CD4-positive, alpha-beta T cell treated with Interleukin-4 for 1 hour (primary cell): Measurements from ENCODE around the gene SLC17A9.

Experiments
- DNase-seq, 2 donors: peaks; one replicate each; pipeline ENCODE4 v3.0.0-alpha.2; 2020 to 2022

The SLC17A9 gene

DNA sequence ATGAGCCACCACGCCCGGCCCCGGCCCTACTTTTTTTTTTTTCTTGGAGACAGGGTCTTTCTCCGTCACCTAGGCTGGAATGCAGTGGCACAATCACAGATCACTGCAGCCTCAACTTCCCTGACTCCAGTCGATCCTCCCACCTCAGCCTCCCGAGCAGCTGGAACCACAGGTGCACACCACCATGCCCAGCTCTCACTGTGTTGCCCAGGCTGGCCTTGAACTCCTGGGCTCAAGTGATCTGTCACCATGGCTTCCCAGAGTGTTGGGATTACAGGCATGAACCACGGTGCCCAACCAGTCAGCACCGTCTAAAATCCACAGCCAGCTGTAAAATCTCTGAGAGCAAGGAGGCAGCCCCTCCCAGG lies 17.4 kb downstream of the SLC17A9 start:
- DNase-seq: no peak

DNA sequence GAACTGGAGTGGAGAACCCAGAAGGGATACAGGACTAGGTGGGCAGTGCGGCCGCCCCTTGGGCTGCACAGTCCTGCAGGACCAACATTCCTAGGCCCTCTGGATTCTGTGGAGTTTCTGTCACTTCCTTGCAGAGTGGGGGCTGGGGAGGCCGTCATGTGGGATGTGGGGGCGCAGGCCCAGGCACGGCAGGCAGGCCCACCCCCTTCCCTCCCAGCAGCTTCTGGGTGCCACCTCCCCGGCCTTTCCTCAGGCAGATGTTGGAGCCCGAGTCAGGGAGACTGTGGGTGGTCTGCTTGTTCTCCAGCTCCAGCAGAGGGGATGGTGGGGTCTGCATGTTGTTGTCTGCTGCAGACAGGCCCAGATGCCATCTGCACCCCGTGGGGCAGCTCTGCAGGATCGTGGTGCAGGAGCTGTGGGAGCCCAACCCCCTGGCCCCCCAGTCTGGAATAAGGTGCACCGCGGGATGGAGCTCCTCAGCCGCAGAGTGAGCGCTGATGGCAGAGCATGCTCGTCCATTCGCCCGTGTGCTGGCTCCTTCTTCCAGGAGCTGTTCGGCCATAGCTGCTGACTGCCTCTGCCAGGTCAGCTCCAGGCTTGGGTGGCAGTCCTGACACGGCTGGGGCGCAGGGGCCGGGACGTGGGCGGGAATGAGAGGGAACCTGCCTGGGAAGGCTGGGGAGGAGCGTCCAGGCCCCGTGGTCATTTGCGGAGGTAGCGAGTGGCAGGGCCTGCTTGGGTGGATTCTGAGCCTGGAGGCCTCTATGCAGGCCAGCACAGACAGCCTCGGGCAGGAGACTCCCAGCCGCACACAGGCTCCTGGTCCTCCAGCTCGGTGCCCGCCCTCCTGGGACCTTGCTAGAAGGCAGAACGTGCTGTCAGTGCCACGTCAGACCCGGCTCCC lies 18.1 kb downstream of the SLC17A9 start:
- no peak for DNase-seq

DNA sequence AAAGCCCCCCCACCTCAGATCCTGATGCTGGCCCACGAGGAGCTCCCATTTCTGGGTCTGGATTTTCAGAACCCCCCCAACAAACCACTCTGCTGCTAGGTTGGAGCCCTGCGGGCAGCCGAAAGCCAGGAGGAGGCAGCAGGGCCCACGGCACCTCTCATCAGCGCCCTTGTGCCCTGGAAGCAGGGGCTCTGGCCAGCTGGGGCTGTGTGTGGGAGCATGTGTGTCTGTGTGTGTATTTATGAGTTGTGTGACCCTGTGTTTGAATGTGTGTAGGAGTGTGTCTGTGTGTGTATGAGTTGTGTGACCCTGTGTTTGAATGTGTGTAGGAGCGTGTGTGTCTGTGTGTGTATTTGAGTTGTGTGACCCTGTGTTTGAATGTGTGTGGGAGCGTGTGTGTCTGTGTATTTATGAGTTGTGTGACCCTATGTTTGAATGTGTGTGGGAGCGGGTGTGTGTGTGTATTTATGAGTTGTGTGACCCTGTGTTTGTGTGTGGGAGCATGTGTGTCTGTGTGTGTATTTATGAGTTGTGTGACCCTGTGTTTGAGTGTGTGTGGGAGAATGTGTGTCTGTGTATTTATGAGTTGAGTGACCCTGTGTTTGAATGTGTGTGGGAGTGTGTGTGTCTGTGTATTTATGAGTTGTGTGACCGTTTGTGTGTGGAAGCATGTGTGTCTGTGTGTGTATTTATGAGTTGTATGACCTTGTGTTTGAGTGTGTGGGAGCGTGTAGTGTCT lies 18.9 kb downstream of the SLC17A9 start:
- DNase-seq: no peak

- DNase-seq: peak; percentile 86 to 87
Observed at GRCh38 chr20:62971950-62972844, 19.7 kb downstream of the SLC17A9 start.

- no peak for DNase-seq
Observed at GRCh38 chr20:62972845-62973745, 20.6 kb downstream of the SLC17A9 start.

DNA sequence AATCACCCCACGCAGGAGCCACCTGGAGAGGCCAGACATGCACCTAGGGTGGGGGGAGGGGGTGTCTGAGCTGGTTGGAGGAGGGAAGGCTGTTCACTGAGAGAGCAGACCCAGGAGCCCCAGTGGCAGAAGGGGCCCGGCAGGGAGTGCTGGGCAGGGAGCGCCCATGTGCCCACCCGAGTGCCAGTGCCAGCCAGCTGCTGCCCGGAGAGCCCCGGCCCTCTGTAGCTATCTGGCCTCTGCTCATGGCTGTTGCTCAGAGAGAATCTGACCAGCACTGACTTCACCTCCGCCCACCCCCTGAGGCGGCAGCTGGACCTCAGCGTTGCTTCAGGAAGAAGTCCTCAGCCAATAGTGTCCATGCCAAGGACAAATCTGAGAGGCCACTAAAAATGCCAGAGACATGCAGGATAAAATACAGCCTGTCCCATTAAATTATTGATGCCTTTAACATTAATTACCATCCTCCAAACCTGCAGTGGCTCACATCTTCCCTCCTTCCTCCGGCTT lies 22.8 kb downstream of the SLC17A9 start:
- no peak for DNase-seq

DNA sequence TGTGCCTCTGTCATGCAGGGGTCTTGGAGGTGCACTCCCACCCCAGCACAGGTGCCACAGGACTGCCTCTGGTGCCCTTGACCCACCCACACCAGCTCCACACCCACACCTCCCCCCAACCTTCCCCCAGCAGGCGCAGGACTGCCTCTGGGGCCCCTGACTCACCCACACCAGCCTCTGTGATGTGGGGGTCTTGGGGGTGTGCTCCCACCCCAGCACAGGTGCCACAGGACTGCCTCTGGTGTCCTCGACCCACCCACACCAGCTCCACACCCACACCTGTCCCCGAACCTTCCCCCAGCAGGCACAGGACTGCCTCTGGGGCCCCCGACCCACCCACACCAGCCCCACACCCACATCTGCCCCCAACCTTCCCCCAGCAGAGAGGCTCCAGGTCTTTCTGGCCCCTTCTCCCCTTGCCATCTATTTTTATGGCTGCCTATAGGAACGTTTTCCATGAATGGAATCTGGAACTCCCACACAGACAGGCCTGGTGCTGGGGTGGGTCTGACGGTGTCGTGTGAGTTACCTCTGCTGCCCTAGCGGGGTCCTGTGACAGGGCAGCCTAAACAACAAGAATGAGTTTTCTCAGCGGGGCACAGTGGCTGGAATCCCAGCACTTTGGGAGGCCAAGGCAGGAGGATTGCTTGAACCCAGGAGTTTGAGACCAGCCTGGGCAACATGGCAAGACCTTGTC lies 23.5 kb downstream of the SLC17A9 start:
- DNase-seq: no peak

GRCh38 chr20:62976886-62977285 lies 24.4 kb downstream of the SLC17A9 start:
- no peak for DNase-seq

DNA sequence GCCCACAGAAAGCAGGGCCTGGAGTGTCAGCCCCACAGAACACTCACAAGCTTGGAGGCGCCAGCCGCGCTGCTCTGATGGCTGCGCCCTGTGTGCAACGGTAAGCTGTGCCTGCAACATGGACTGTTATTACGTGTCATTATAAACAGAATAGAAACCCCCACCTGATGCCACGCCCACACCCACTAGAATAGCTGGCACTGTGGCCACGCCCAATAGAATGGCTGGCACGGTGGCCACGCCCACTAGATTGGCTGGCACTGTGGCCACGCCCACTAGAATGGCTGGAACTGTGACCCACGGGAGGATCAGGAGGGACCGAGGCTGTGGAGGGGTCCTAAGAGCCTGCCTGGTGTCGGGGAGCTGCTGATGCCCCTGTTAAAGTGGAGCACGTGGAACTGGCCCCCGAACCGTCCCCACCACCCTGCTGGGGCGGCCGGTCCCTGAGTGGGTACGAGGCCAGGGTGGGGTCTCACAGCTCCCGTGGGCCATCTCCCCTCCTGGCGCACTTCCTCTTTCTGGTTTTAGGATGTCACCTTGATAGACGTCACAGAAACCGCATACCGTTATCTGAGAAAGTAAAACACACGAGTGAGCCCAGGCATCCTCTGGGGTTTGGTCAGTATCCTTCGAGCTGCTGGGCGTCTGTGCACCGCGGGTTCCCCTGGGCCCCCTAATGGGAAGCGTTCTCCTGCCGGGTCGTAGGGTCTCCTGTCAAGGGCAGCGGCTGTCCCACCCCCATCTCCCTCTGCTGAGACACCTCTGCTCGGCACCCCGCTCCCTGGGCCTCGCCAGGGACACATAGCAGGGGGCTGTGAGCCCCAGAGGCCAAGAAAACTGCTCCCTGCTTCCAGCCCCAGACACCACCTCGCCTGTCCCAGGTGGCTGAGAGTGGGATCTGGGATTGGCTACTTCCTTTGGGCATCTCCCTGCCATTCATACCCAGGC lies 25.4 kb downstream of the SLC17A9 start:
- DNase-seq: peak; percentile 88

DNA sequence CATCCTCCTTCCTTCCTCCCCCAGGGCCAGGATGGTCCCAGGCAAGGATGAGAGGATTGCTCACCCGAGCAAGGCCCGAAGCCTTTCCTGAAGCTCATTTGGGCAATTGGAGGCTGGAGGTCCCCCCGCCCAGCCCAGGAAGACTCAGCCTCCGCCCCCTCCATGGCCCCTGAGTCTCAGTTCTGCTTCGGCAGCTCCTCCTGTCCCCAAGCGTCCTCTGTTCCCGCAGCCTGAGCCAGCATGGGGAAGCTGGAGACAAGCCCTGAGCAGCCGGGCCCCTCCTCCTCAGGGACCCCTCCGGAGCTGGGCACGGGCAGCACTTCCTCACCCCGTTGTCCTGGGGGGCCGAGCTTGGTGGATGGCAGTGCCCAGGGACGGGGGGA lies 26.0 kb downstream of the SLC17A9 start:
- DNase-seq: peak in 1 of 2 donors; percentile 18

GRCh38 chr20:62979310-62979709 lies 26.8 kb downstream of the SLC17A9 start:
- no peak for DNase-seq

- no peak for DNase-seq
Observed at GRCh38 chr20:62979876-62980373, 27.4 kb downstream of the SLC17A9 start.

DNA sequence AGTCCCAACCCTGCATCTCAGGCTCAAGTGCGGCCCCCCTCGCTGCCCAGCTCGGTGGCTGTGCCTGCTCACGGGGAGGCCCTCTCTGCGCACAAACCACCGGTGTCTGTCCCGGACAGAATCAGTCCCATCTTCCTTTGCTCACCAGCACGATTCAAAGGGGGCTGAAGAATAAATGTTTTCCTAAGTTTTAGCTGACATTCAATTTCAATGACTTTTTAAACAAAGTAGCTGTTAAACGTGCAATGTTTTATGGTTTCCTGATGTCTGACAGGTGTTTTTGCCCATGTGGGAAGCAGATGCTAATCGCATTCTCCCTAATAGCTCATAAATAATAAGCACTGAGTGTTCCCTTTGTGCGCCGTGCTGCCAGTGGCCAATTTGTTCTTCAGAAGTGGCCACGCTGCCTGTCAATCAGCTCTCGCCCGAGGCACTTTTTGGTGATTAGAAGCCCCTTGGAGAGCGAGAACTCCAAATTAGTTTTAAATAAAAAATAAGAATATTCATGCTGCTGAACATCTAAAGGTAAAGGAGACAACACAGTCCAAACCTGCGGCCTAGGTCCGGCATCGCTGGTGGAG lies 28.0 kb downstream of the SLC17A9 start:
- DNase-seq: no peak

DNA sequence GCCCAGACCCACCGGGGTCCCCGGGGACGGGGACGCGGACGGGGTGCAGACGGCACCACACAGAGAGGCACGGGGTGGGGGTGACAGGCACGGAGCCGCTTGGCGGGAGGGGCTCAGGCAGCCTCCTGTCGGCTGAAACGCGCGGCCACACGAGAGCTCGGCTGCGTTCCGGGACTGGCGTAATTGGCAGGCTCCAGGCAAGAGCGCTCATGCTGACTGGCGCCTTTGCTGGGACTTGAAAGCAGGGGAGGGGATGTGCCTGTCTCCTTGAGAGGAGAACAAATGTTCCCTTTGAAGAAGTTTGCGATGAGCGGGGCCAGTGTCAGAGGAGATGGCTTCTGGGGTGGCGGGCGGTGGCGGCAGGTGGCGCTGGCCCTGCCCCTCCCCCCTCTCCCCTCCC lies 28.5 kb downstream of the SLC17A9 start:
- DNase-seq: peak; percentile 42 to 46

GRCh38 chr20:62982124-62983075 lies 29.9 kb downstream of the SLC17A9 start:
- no peak for DNase-seq

GRCh38 chr20:62983210-62983609 lies 30.7 kb downstream of the SLC17A9 start:
- DNase-seq: no peak

GRCh38 chr20:62984666-62985443 lies 32.3 kb downstream of the SLC17A9 start:
- DNase-seq: no peak
